Neutrophil (primary cell): ENCODE data around the gene SSR2.

Experiments used
- H3K27ac ChIP-seq: fragments of 200-600 bp; sonication (generic); 2 replicates; pipeline ENCODE4 v1.5.1; 2016; ENCODE audit warnings: mild to moderate bottlenecking, moderate library complexity
- H3K27me3 ChIP-seq: fragments of 200-600 bp; sonication (generic); 2 replicates; pipeline ENCODE4 v1.6.0; 2016; ENCODE audit warnings: mild to moderate bottlenecking
- H3K36me3 ChIP-seq: fragments of 200-600 bp; sonication (generic); 2 replicates; pipeline ENCODE4 v1.5.1; 2017
- H3K4me1 ChIP-seq, 2 experiments: fragments of 200-600 bp in 1 of 2; sonication (generic) in 1 of 2; 1 replicate in 1 of 2; 2 replicates in 1 of 2; pipeline versions ENCODE4 v1.5.1 to v1.6.1; 2013 to 2016; ENCODE audit warnings: low read depth in 1 of 2, low read length in 1 of 2, mild to moderate bottlenecking in 1 of 2, moderate library complexity in 1 of 2; ENCODE audit not compliant: control insufficient read depth in 1 of 2, insufficient read depth in 1 of 2
- H3K4me3 ChIP-seq, 2 experiments: fragments of 200-600 bp in 1 of 2; sonication (generic) in 1 of 2; 1 replicate in 1 of 2; 2 replicates in 1 of 2; pipeline ENCODE4 v1.5.1; 2013 to 2016; ENCODE audit warnings: low read depth in 1 of 2, low read length in 1 of 2, mild to moderate bottlenecking in 1 of 2, moderate library complexity in 1 of 2
- H3K9me3 ChIP-seq: fragments of 200-600 bp; sonication (generic); 2 replicates; pipeline ENCODE4 v1.5.1; 2016
- CTCF ChIP-seq: fragments of 200-600 bp; sonication (generic); IDR thresholded peaks from 2 replicates; pipeline ENCODE4 v1.5.1; 2016; ENCODE audit warnings: antibody characterized with exemption

Gene SSR2

GRCh38 chr1:155964193-155964592 is 56.6 kb downstream of the SSR2 start:
- H3K36me3 ChIP-seq: peaks cover 98% of the 10 kb centered on the region
- H3K4me1 ChIP-seq: peaks cover 52 to 55% of the 10 kb centered on the region in 2 experiments
- TF ChIP-seq CTCF: no peak
- H3K27me3 ChIP-seq: no peaks in the 10 kb centered on the region
- no peaks in the 10 kb centered on the region for H3K9me3 ChIP-seq
- peak overlapping the region; percentile 7 for H3K27ac ChIP-seq
- H3K4me3 ChIP-seq: no peak overlapping the region

- Histone ChIP-seq H3K27me3 (no peaks in the 10 kb centered on the region), H3K27ac (peak overlapping the region; percentile 74), H3K9me3 (no peaks in the 10 kb centered on the region), H3K4me3 (no peak overlapping the region), H3K36me3 (peaks cover 99% of the 10 kb centered on the region), H3K4me1 (peaks cover 37 to 40% of the 10 kb centered on the region in 2 experiments)
- TF ChIP-seq CTCF: no peak
These were observed 58.0 kb downstream of the SSR2 start for GRCh38 chr1:155962599-155963211.

- Histone ChIP-seq H3K27ac (peak overlapping the region; percentile 74), H3K4me1 (peaks cover 29 to 33% of the 10 kb centered on the region in 2 experiments), H3K27me3 (no peaks in the 10 kb centered on the region), H3K36me3 (peaks cover 99% of the 10 kb centered on the region), H3K9me3 (no peaks in the 10 kb centered on the region), H3K4me3 (no peak overlapping the region)
- peak; percentile 23 for TF ChIP-seq CTCF
These were observed 58.8 kb downstream of the SSR2 start for GRCh38 chr1:155961937-155962336.

GRCh38 chr1:155960081-155960745 is 60.5 kb downstream of the SSR2 start:
- Histone ChIP-seq H3K4me3 (no peak overlapping the region), H3K36me3 (peaks cover 99% of the 10 kb centered on the region)

More at GRCh38 chr1:155960081-155960745, 60.5 kb downstream of the SSR2 start:
- Histone ChIP-seq H3K27me3 (no peaks in the 10 kb centered on the region), H3K9me3 (no peaks in the 10 kb centered on the region), H3K4me1 (peaks cover 23 to 27% of the 10 kb centered on the region in 2 experiments), H3K27ac (peak overlapping the region; percentile 74)
- no peak for TF ChIP-seq CTCF
